ENCODE results near the gene CACFD1.

Gene CACFD1

GRCh38 chr9:133483611-133484010 is 23.8 kb downstream of the CACFD1 start:
- DNase-seq (ENCODE audit: low read depth, low spot score): no peak

DNA sequence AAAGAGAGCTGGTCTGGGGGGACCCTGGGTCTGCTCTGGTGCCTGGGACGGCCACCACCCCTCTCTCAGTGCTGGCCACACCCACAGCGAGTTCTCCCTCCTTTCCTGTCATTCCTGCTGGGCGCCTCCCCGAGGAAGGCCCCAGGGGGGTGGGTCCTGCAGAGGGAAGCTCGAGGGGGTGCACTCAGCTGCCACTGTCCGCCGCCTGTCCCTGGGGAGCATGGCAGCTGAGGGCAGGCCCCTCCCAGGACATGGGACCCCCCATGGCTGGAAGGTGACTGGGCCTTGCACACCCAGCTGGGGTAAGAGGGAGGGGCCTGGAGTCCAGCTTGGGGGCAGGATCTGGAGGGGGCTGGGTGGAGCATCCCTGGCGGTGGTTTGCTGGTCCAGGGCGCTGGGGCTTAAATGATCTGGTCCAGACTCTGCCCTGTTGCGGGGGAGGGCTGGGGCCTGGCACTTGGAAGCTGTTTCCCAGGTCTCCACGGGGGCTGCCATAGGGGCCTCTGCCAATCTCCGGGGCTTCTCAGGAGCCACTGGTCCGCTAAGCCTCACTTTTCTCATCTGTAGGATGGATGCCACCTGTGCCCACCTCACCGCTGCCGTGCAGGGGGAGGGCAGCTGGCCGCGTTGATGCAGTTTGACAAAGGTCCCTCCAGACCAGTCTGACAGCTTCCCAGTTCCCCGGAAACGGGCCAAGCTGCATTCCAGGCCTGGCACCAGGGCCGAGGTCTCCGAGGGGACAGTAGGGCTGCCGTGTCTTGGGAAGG is 25.1 kb downstream of the CACFD1 start:
- DNase-seq (ENCODE audit: low read depth, low spot score): no peak

- DNase-seq (ENCODE audit: low read depth, low spot score): no peak
These were observed 25.9 kb downstream of the CACFD1 start for GRCh38 chr9:133485531-133486260.

DNA sequence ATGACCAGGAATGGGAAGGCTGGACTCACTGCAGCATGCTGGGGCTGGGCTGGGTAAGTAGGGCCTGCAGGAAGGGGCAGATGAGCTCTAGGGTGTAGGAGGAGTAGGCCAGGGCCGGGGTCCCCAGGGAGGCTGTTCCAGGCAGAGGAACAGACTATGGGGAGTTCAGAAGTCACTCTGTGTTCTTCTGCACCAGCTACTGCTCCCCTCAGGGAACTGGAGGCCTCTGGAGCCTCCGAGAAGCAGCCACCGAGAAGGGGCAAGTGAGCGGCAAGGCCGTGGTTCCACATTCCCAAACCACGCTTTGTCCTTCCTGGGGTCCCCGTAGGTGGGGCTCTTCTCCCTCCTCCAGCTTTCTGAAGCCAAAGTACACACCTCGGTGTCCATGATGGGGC is 27.6 kb downstream of the CACFD1 start:
- DNase-seq (ENCODE audit: low read depth, low spot score): no peak

DNA sequence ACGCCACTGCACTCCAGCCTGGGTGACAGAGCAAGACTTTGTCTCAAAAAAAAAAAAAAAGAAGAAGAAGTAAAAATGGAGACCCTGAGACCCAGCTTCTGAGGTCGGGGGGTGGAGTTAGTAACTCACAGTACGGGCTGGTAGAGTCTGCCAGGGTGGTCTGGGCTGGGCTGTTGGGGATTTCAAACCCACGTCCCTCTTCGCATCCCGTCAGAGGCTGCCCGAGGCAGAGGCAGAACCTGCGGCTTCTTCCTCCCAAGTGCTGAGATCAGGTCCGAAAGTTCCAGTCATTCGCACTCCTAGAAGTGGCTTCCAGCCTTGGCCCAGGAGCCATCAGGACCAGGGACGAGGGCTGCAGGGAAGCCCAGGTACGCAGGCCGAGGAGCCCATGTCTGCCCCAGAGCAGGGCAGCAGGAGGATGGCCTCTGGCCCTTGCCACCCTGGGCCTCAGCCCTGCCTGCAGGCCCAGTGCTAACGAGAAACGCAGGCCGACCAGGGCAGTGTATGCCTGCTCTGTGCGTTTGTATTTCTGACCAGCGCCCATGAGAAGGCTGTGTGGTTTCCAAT is 29.0 kb downstream of the CACFD1 start:
- no peak for DNase-seq (ENCODE audit: low read depth, low spot score)

DNA sequence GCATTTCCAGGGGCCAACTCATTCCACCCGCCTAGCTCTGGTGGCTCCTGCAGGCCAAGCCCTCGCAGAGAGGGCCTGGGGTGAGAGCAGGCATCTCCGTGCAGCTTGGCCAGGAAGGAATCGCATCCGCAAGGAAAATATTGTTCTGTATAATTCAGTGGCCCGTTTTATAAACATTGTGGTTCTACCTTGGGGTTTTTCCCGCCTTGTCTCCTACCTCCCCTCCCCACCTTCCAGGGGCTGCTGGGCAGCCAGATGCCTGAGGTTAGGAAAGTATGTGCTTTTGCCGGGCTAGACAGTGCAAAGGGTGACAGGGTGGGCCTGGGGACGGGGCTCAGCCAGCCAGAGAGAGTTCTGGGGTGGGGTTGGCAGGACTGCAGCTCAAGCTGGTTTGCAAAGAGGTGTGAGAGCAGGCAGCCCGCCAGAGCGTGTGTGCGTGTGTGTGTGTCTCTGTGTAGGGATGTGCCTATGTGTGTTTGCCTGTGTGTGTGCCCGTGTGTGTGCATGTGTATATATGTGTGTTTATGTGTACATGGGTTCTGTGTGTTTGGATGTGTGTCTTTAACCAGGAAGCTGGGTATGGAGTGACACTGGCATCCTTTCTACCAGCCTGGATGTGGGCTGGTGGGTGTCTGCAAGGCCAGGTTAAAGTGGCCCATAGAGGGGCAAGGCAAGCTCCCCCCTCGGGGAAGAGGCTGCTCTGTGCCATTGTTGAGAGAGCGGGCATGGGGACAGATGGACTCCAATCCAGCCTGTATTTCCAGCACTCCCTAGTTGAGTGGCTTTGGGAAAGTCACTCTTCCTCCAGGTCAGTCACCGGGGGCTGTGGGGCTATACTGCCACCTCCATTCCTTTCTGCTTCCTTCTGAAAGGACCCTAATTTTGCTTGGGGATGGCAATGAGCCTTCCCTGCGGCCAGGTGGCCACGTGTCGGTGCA is 29.7 kb downstream of the CACFD1 start:
- DNase-seq (ENCODE audit: low read depth, low spot score): no peak

DNA sequence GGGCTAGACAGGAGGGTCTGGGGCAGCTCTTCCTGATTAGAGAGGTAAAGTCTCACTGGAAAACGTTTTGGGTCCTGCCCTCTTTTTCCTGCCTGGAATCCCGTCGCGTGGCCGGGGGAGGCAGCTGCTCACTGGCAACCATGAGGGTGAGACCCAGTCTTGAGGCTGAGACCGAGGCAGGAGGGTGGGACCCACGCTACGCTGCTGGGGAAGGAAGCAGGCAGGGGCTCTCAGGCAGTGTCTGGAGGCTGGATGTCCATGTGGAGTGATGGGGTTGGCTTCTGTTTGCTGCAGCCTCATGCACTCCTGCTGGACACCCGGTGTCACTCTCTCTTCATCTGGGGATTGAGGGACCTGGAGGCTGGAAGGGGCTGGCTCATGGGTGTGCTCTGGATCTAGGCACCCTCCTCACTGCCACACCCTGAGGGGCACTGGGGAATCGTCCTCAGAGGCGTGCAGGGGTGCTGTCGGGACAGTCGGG is 30.5 kb downstream of the CACFD1 start:
- no peak for DNase-seq (ENCODE audit: low read depth, low spot score)

DNA sequence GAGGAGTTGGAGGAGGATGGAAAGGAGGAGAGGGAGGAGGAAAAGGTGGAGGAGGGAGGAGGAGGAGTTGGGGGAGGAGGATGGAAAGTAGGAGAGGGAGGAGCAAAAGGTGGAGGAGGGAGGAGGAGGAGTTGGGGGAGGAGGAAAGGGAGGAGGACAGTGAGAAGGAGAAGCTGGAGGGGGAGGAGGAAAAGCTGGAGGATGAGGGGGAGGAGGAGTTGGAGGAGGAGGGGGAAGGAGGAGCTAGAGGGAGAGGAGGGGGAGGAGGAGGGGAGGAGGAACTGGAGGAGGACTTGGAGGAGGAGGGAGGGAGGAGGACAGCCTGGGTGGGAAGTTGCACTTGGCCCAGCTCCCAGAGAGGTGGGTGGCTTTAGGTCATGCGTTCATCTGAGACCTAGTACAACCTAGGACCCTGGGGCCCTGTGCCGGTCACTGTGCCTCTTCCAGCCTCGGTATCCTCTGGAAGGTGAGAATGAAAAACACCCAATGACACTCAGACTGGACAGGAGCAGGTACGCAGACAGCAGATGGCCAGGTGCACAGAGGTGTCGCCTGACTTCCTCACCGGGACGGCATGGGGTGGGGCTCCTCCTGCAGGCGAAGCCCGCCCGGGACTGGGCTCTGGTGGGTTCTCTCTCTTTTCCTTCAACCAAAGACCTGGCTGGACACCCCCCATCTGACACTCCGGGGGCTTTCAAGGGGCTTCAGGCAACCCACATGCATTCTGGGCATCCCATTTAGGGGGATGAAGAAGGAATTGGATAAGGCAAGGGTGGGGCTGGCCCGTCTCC is 31.3 kb downstream of the CACFD1 start:
- no peak for DNase-seq (ENCODE audit: low read depth, low spot score)

- no peak for DNase-seq (ENCODE audit: low read depth, low spot score)
These were observed 31.8 kb downstream of the CACFD1 start for GRCh38 chr9:133491656-133491925.

GRCh38 chr9:133492061-133493021 is 32.6 kb downstream of the CACFD1 start:
- DNase-seq (ENCODE audit: low read depth, low spot score): no peak

DNA sequence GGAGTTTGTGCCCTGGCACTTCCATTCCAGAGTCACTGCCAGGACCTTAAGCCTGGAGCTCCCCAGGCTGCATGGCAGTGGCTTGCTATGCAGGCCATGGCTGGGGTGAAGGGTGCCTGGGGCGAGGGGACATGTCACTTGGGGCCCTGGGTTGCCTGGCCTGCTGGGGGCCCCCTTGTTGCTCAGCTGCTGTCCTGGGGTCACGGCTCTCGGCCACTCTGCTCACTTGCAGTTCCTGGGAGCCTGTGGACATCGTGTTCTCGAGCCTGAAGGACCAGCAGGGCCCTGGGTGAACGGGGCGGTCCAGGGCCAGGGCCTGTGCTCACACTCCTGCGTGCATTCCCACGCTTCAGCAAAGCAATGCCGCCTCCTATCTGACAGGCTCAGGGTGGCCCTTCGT is 33.6 kb downstream of the CACFD1 start:
- DNase-seq (ENCODE audit: low read depth, low spot score): no peak

DNA sequence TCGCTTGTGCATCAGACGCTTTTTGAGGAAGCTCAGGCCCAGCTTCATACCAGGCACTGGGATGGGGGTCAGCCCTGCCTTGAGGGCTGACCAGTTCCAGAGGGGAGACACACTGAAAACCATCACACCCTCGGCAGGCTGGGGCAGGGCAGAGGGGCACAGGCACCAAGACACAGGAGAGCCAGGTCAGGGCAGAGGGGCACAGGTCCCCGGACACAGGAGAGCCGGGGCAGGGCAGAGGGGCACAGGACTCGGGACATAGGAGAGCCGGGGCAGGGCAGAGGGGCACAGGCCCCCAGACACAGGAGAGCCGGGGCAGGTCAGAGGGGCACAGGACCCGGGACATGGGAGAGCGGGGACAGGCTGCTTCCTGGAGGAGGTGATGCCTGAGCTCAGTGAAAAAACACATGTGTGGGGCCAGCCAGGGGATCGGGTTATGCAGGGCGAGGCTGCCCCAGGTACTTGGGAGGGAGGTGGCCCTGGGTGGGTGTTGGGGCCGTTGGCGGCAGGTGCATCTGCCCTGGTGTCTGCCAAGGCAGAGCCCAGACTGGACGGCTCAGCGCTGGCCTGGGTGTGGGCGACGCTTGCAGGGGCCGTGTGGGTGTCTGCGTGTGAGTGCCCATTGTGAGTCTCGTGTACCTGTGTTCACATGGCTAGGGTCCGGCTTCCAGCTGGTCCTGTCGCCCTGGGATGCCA is 34.2 kb downstream of the CACFD1 start:
- no peak for DNase-seq (ENCODE audit: low read depth, low spot score)

DNA sequence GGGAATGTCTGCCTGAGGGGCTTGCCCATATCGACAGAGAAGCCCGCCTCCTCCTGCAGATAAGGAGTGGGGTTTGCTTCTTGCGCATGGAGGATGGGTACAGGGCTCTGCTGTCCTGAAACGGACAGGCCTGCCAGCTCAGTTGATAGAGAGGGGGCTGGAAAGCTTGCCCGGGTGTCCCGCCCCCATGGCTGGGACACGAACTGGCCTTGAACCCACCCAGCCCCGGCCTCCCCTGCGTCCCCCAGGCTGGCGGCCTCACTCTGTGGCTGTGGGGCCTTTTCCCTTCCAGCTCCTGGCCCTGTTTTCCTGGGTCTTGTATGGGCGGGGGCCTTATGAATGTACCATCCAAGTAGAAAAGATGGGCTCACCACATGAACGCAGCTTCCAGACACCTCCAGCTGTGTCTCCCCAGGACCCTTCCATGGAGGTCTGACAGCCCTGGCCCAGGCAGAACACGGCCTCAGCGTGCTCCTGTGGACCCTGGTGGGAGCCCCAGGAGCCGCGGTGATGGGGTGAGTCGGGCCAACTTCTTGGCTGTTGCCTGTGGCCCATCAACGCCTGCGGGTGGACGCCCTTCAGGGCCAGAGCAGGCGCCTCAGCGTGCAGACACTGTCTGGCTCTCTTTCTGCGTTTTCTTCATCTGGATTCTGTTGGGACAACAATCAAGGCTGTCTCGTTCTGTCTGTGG is 35.0 kb downstream of the CACFD1 start:
- no peak for DNase-seq (ENCODE audit: low read depth, low spot score)

- no peak for DNase-seq (ENCODE audit: low read depth, low spot score)
These were observed 35.8 kb downstream of the CACFD1 start for GRCh38 chr9:133495327-133496293.

- DNase-seq (ENCODE audit: low read depth, low spot score): no peak
These were observed 37.4 kb downstream of the CACFD1 start for GRCh38 chr9:133496861-133497842.

Data from brain pericyte (primary cell).